NAMALWA (cell line): ENCODE data around the gene GRID1.

Source experiments
- DNase-seq: peaks from one replicate; pipeline ENCODE4 v3.0.0-alpha.2; 2015; ENCODE audit warnings: low spot score

GRID1 gene

DNA sequence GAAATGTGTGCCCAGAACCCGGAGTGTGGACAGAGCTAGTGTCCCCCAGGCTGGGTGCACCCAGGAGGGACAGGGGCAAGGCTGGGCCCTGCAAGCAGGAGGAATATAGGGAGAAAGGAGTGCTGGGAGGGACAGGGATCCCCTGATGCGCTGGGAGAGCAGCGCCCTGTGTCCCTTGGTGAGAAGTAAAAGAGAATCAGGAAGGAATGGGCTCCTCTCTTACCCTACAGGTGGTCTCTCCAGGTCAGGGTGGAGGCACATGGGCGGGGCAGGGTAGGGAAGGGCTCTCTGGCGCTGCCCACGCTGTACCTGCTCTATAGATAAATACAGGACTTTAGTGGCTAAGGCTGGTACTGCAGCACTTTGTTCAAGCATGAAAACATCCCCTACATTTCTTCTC is 753.8 kb downstream of the GRID1 start:
- DNase-seq: peak; percentile 18

DNA sequence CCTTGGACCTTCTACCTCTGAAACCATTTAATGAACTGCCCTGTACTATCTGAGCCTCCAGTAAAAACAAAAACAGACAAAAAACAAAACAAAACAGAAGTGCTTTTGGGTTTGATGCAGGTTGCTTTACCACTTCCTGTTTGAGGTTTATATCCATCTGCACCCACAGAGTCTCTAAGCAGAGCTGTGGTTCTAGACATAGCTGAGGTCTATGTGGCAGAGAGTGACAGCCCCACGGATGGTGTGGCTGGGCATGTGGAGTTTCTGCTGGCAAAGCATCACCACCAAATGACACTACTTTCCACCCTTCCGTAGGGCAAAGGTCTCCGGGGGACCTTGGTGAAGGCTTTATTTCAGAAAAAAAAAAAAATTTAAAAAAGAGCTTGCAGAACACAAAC is 754.2 kb downstream of the GRID1 start:
- DNase-seq: peak; percentile 20

- no peak for DNase-seq
Observed at GRCh38 chr10:85611746-85612377, 754.7 kb downstream of the GRID1 start.

- DNase-seq: no peak
Observed at GRCh38 chr10:85611093-85611740, 755.4 kb downstream of the GRID1 start.

GRCh38 chr10:85610381-85611092 is 756.1 kb downstream of the GRID1 start:
- DNase-seq: no peak

DNA sequence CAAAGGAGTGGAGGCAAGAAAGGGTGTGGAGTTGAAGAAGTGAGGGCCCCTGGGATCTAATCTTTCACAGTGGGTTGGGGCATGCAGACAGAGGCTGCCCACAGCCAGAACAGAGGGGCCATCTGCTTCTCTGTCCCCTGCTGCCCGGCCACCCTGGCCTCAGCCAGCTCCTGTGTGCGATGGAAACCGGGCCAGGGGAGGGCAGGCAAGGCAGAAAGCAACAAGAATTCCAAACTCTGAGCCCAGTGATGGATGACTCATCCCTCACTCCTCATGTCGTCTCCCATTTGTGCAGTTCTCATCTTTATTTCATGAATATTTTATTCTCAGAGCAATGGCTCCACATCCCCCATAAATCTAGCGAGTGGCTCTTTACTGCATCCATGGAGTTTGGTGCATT is 757.1 kb downstream of the GRID1 start:
- no peak for DNase-seq

DNA sequence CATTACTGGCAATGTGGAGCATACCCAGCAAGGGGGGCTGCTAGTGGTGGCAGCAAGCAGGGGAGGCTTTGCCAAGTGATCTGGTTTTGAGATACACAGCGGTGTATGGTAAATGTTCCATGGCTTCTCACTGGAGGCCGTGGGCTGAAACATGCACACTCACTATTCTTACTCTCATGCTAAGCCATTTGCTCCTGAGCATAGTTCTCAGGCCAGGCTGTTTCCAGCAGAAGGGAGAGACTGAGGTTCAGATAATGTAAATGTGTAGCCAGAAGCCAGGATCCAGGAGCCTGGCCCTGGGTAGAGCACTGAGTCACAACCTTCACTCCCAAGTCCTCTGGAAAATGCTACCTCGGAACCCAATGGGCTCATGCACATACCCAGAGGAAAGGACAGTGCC is 757.9 kb downstream of the GRID1 start:
- DNase-seq: no peak

DNA sequence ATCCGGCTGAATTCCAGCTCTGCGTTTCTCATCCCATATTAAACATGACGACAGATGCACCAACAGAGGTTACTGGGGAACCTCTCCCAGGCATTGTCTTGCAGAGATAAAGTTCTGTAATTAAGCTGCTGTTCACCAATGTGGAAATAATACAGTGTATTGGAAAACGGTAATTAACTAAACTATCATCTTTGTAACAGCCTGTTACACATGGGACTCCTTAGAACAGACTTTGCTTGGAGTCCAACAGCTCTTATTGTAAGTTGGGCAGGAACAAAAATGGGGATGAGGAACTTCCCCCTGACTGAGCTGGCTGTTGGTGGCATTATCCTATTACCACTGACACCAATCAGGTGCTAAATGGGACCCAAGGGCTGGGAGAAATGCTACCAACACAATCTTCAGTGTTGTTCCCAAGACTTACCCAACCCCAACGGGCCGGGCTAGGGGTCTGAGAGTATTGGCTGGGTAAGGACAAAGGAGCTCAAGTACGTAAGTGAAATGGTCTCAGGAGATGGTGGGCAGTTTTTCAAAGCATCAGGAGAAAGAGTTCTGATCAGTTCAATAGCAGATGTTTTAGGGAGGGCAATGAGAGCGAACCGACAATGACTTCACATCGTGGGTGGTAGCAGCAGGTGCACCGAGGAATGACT is 759.4 kb downstream of the GRID1 start:
- DNase-seq: no peak

GRCh38 chr10:85606401-85606800 is 760.2 kb downstream of the GRID1 start:
- no peak for DNase-seq

DNA sequence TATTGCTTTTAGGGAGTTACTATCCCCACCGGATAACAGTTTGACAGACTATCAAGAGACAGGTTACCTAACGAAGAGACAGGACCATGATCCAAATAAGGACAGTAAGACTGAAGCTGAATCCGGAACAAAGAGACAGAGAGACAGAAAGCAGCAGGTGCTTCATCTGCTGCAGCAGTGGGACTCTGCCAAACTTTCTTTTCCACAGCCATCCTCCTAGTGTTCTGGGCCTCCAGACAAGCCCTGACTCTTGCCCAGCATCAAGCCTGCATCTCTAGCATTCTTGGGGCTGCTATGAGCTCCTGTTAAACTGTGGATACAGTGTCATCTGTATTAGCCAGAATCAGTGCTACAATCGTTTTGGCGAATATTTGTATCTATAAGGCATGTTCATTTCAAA is 761.7 kb downstream of the GRID1 start:
- no peak for DNase-seq

DNA sequence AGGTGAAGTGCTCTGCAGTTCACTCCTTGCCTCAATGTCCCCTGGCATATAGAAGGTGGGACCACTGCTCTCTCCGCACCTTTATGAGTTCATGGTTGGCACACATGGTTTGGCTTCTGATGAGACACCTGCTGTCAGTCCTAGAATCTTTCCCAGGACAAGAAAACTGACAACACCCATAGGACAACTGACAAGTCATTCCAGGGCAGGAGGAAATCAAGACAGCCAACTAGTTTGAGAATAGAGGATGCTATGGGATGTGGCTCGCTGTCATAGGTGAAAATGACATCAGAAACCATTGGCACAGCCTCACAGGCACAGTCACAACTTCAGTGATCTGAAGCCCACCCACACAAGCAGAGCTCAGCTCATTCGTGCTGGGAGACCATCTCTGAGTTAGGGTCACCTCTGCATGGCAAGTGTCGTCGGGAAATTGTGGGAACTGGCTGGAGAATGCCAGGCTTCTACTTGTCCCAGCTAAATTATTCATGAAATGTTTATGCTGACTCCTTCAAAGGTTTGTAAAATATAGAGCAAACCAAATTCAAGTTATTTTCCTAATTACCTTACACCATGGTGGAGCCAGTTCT is 762.4 kb downstream of the GRID1 start:
- no peak for DNase-seq

DNA sequence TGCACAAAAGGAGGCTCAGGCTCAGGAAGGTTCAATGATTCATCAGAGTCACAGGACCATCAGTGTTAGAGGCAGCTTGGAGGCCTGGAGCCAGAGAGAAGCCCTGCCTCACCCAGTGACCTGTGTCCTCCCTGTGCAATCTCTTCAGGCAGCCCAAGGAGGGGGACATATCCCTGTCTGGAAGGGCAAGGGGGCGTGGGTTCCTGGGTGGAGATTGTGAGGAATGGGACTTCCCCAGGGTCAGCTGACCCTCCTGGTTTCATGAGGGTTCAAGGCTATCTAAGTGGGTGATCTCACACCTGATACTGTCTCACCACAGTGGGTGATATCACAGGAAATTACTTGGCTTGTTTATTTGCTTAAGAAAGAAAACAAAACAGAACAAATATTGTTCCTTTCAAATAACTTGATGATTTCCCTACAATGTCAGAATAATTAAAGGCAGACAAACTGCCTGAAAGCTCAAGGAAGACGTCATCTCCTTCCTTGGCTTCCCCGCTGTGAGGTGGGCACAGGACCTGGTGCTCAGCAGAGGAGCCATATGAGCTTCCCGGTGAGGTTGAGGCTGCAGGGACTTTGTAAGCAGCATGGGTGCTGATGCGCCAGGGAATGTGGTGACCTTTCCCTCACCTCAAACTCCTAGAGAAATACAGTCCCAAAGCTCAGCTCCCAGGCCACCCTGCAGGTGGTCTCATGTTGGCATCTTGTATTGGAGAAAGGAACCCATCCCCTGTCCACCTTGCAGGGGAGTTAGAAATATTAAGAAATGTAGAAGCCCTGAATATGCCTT is 763.2 kb downstream of the GRID1 start:
- no peak for DNase-seq

DNA sequence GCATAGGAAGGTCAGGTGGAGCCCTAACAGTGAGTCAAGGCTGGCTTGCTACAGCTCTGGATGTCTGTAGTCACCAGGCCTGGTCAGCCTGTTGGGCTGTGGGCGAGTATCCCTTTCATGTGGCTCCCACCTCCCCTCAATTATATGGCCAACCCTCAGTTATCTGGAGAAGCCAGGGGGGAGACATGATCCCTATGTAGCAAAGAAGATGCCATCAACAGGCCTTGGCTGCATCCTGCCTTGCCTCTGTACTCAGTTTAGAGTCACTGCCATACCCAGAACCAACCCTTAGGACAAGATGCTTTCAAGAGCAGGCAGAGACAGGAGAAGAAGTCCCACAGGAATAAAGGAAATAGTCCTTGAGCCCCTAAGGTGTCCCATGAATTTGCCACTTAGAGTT is 763.9 kb downstream of the GRID1 start:
- DNase-seq: no peak

- DNase-seq: no peak
Observed at GRCh38 chr10:85602306-85602705, 764.3 kb downstream of the GRID1 start.

DNA sequence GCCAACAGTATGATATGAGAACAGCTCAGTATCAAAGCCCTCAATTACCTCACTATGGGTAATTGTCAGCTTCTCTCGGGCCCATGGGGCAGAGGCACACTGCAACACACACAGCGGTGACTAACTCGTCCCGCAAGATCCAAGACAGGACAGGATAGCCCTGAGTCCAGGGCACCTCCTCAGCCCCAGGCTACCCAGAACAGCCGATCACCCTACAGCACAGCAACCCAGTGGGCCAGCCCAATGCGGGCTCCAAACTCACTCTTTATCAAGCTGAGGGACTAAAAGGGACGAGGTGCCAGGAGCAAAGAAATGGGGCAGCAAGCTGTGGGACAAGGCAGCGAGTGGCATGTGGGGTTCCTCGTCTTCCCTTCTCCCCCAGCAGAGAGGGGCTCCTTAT is 765.1 kb downstream of the GRID1 start:
- no peak for DNase-seq

DNA sequence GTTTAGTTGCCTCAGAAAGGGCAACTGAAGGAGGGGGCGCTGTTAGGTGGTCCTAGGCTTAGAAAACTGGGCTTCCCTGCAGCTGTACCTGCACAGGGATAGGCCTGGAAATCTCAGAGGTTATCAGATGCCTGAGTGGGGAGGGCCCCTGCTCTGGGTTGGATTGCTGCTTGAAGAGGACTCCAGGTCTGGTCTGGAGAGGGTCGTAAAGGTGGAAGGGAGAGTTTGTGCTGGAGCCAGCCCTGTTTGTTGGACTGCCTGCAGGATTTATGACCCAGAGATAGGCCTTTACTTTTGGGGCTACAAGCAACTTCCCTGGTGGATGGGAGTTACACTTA is 765.9 kb downstream of the GRID1 start:
- DNase-seq: no peak

- DNase-seq: no peak
Observed at GRCh38 chr10:85600026-85600743, 766.4 kb downstream of the GRID1 start.

- DNase-seq: no peak
Observed at GRCh38 chr10:85599081-85599480, 767.5 kb downstream of the GRID1 start.

GRCh38 chr10:85598646-85599045 is 767.9 kb downstream of the GRID1 start:
- no peak for DNase-seq

- DNase-seq: no peak
Observed at GRCh38 chr10:85597006-85597405, 769.6 kb downstream of the GRID1 start.

- no peak for DNase-seq
Observed at GRCh38 chr10:85596389-85596788, 770.2 kb downstream of the GRID1 start.
